PC-3 (cell line): Measurements from ENCODE around the gene C12orf75.

Experiments used
- EZH2 ChIP-seq: fragments of 300-600 bp; sonication (generic); IDR thresholded peaks from one replicate; pipeline ENCODE4 v1.6.1; 2017; ENCODE audit warnings: antibody characterized with exemption, mild to moderate bottlenecking, low read length; ENCODE audit not compliant: unreplicated experiment
- TF ChIP-seq, protein P1 (sequence below): fragments of 300-600 bp; sonication (generic); conservative IDR thresholded peaks from 2 replicates; pipeline ENCODE4 v1.5.1; 2017; ENCODE audit warnings: antibody characterized with exemption, low read depth, mild to moderate bottlenecking, low read length

DNA sequence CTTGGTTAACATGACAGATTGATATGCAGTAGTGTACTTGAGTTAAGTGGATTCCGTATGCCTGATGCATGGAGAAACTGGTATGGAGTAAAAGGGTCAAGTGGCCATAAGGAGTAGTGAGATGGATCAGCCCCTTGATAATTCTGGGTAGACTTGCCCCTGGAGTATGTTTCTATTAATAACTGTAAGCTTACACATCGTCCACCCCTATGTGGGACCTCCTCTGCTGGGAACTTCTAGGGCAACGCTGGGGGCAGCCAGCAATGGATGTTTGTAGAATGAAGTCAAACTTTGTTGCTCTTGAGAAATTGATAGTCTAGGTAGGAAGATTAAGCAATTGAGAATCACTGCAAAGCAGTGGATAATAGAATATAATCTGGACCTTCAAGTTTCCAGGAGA is 3.5 kb downstream of the C12orf75 start:
- TF ChIP-seq EZH2, result no peak
- TF ChIP-seq, protein P1, sequence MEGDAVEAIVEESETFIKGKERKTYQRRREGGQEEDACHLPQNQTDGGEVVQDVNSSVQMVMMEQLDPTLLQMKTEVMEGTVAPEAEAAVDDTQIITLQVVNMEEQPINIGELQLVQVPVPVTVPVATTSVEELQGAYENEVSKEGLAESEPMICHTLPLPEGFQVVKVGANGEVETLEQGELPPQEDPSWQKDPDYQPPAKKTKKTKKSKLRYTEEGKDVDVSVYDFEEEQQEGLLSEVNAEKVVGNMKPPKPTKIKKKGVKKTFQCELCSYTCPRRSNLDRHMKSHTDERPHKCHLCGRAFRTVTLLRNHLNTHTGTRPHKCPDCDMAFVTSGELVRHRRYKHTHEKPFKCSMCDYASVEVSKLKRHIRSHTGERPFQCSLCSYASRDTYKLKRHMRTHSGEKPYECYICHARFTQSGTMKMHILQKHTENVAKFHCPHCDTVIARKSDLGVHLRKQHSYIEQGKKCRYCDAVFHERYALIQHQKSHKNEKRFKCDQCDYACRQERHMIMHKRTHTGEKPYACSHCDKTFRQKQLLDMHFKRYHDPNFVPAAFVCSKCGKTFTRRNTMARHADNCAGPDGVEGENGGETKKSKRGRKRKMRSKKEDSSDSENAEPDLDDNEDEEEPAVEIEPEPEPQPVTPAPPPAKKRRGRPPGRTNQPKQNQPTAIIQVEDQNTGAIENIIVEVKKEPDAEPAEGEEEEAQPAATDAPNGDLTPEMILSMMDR, result no peak
